Chondrocyte (in vitro differentiated cells): ENCODE results near the gene CD34. TPM values are rescaled to one million over a fixed set of nuclear protein-coding genes. Genes with fewer than 3 reads are reported as not detected.

Experiments
- DNase-seq: peaks from one replicate; pipeline ENCODE4 v3.0.0; 2021; ENCODE audit warnings: mixed read lengths, low spot score
- H3K27ac Mint-ChIP-seq: one replicate; pipeline ENCODE4 v1.8.0; 2021; ENCODE audit warnings: mild to moderate bottlenecking, moderate library complexity, mixed read lengths; ENCODE audit not compliant: unreplicated experiment
- H3K27me3 Mint-ChIP-seq: 2 replicates; pipeline ENCODE4 v1.8.0; 2021; ENCODE audit warnings: low read depth, mixed read lengths
- H3K36me3 Mint-ChIP-seq: 2 replicates; pipeline ENCODE4 v1.8.0; 2021; ENCODE audit warnings: low read depth, mixed read lengths
- H3K4me1 Mint-ChIP-seq: 2 replicates; pipeline ENCODE4 v1.8.0; 2021; ENCODE audit warnings: low read depth, mild to moderate bottlenecking, mixed read lengths
- H3K4me3 Mint-ChIP-seq: one replicate; pipeline ENCODE4 v1.8.0; 2021; ENCODE audit warnings: mild to moderate bottlenecking, moderate library complexity, mixed read lengths; ENCODE audit not compliant: unreplicated experiment
- H3K9me3 Mint-ChIP-seq: 2 replicates; pipeline ENCODE4 v1.8.0; 2021; ENCODE audit warnings: low read depth, mixed read lengths
- CTCF ChIP-seq: fragments of 200-600 bp; sonication (generic); IDR thresholded peaks from 2 replicates; pipeline ENCODE4 v1.5.0; 2021; ENCODE audit warnings: antibody characterized with exemption, mild to moderate bottlenecking, moderate library complexity
- total RNA-seq: library from RNA; stranded (reverse); gene quantifications from 3 replicates; pipeline ENCODE4 v1.2.1, GENCODE V29; 2021

CD34 gene
- total RNA-seq, 1 donor from 2014 or later: 0.12 TPM

GRCh38 chr1:207925210-207925609, 14.3 kb upstream of the CD34 start:
- Mint-ChIP-seq H3K36me3 (no peaks in the 10 kb centered on the region), H3K27me3 (peaks cover 3% of the 10 kb centered on the region), H3K4me3 (no peak overlapping the region), H3K9me3 (peaks cover 4% of the 10 kb centered on the region), H3K4me1 (peaks cover 18% of the 10 kb centered on the region), H3K27ac (peak overlapping the region; percentile 67)
- DNase-seq: no peak
- no peak for TF ChIP-seq CTCF

- TF ChIP-seq CTCF: no peak
- Mint-ChIP-seq H3K36me3 (no peaks in the 10 kb centered on the region), H3K27me3 (peaks cover 8% of the 10 kb centered on the region), H3K4me1 (peaks cover 18% of the 10 kb centered on the region), H3K27ac (no peak overlapping the region), H3K4me3 (no peak overlapping the region), H3K9me3 (no peaks in the 10 kb centered on the region)
- DNase-seq: no peak
These were observed 12.6 kb upstream of the CD34 start for GRCh38 chr1:207923561-207923960.

GRCh38 chr1:207923121-207923520, 12.2 kb upstream of the CD34 start:
- H3K4me3 Mint-ChIP-seq: no peak overlapping the region
- no peaks in the 10 kb centered on the region for H3K9me3 Mint-ChIP-seq
- peak overlapping the region; percentile 70 for H3K27ac Mint-ChIP-seq
- peaks cover 18% of the 10 kb centered on the region for H3K4me1 Mint-ChIP-seq
- TF ChIP-seq CTCF: no peak
- no peak for DNase-seq
- H3K36me3 Mint-ChIP-seq: no peaks in the 10 kb centered on the region
- H3K27me3 Mint-ChIP-seq: peaks cover 8% of the 10 kb centered on the region

DNA sequence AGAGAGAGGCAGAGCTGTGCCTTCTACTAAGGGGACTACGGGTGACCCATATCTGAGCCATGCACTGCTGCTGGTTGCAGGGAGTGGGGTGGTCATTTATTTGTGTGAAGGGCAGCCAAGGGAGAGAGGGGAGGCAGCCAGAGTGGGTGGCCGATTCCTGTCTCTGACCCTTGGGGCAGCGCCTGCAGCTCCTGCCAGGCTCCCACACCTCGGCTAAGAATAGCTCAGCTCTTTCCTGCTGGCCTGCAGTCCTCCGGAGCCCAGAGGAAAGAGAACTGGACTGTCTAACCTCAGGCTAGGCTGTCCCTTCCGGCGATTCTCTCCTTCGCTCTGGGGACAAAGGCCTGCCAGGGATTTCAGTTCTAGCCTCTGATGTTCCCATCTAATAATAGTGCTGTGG, 11.6 kb upstream of the CD34 start:
- Mint-ChIP-seq H3K27ac (peak overlapping the region; percentile 70), H3K4me3 (no peak overlapping the region), H3K4me1 (peaks cover 18% of the 10 kb centered on the region), H3K27me3 (peaks cover 8% of the 10 kb centered on the region), H3K36me3 (no peaks in the 10 kb centered on the region), H3K9me3 (no peaks in the 10 kb centered on the region)
- TF ChIP-seq CTCF: no peak
- no peak for DNase-seq

DNA sequence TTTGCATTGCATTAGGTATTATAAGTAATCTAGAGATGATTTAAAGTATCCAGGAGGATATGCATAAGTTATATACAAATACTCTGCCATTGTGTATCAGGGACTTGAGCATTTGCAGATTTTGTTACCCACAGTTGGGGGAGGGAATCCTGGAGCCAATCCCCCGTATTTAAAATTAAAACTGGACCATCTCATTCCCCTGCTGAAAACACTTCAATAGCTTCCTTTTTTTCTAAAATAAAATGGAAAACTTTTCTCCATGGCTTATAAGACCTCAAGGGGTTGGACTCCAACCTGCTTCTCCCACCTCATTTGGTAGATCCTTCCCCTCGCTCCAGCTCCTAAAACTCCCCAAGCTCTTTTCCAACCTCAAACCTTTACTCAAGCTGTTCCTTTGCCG, 10.4 kb upstream of the CD34 start:
- Mint-ChIP-seq H3K4me3 (no peak overlapping the region), H3K27me3 (peaks cover 8% of the 10 kb centered on the region), H3K27ac (no peak overlapping the region), H3K36me3 (no peaks in the 10 kb centered on the region), H3K9me3 (no peaks in the 10 kb centered on the region), H3K4me1 (peaks cover 18% of the 10 kb centered on the region)
- no peak for DNase-seq
- no peak for TF ChIP-seq CTCF
